ENCODE data around the gene MAGI1.

Gene MAGI1

DNA sequence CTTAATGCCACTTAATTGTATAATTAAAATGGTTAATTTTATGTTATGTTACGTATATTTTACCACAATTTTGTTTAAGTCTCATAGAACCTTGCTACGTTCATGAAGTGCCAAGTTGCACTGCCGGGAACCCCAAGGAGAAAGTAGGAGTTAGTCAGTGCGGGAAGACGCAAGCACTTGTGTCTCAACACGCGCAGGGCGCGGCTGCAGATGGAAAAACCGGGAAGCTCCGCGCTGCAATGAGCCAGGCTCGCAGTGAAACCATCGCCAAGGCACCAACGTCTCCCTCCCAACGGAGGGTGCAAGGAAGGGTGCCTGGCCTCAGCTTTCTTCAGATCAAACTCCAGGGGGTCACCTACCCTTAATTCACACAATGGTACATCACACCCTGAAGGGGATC lies 21.6 kb downstream of the MAGI1 start:
- DNase-seq (ENCODE audit: extremely low spot score, insufficient read length, low read depth): no peak
- FAIRE-seq: no peak

DNA sequence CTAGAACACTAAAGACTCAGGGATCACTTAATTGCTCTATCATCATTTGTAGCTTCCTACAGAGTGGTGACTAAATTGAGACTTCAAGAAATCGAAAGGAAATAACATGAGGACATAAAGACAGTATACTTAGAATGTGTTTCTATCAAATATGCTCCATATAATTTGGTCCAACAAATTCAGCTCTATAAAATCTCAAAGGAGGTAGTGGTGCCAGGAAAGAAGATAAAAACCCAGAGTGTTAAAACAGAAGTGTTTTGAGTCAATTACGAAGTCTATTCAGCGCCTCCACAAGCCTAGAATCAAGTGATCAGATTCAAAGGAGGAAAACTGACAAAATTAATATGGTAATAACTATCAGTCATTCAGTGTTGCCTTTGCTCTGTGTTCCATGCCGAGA lies 22.9 kb downstream of the MAGI1 start:
- no peak for DNase-seq (ENCODE audit: extremely low spot score, insufficient read length, low read depth)
- no peak for FAIRE-seq

- no peak for FAIRE-seq
- DNase-seq (ENCODE audit: extremely low spot score, insufficient read length, low read depth): no peak
Observed at GRCh38 chr3:66014651-66015050, 24.1 kb downstream of the MAGI1 start.

- no peak for FAIRE-seq
- no peak for DNase-seq (ENCODE audit: extremely low spot score, insufficient read length, low read depth)
Observed at GRCh38 chr3:66014056-66014455, 24.7 kb downstream of the MAGI1 start.

DNA sequence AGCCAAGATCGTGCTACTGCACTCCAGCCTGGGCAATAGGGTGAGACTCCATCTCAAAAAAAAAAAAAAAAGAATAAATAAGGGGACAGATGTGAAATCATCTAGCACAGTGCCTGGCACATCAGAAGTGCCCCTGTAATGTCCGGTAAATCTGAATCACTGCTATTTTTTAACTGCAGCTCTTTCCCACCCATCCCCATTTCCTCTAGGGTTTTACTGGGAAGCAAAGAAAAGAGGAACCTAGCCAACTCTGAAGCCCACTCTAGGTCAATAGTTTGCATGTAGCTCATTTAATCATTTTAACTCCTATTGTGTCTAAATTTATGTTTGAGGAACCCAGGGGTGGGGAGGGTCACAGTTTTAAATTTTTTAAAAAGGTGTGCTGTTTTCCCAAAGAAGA lies 26.0 kb downstream of the MAGI1 start:
- DNase-seq (ENCODE audit: extremely low spot score, insufficient read length, low read depth) (no peak), FAIRE-seq (no peak)

- no peak for FAIRE-seq
- no peak for DNase-seq (ENCODE audit: extremely low spot score, insufficient read length, low read depth)
Observed at GRCh38 chr3:66010739-66011655, 27.7 kb downstream of the MAGI1 start.

DNA sequence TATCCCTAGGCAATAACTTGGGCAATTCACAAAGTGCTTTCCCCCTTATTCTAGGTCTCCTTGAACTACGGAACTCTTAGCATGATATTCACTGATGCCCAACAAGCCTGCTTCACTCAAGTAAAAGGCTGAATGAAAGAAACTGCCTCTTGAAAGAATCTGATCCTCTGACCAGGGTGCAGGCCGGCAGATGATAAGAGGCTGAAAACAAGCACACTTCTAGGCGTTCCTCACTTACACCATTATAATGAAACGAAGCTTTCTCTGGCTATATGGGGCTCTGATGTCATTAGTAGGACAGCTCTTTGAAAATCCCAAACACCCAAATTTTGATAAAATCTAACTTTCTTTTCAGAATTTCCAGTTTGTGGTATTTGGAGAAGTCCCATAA lies 28.4 kb downstream of the MAGI1 start:
- FAIRE-seq (no peak), DNase-seq (ENCODE audit: extremely low spot score, insufficient read length, low read depth) (no peak)

DNA sequence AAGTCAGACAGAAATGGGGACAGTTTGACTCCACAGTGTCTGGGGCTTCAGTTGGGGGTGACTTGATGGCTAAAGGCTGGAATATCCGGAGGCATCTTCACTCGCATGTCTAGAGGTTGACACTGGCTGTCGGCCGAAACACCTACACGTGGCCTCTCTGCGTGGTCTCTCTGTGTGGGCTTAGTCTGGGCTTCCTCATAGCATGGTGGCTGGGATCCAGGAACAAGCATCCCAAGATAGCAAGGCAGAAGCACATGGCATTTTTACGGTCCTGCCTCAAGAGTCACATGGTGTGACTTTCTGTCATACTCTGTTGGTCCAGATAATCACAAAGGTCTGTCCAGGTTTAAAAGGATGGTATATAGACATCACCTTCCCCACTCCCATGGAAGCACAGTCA lies 34.5 kb downstream of the MAGI1 start:
- no peak for FAIRE-seq
- DNase-seq (ENCODE audit: extremely low spot score, insufficient read length, low read depth): no peak

DNA sequence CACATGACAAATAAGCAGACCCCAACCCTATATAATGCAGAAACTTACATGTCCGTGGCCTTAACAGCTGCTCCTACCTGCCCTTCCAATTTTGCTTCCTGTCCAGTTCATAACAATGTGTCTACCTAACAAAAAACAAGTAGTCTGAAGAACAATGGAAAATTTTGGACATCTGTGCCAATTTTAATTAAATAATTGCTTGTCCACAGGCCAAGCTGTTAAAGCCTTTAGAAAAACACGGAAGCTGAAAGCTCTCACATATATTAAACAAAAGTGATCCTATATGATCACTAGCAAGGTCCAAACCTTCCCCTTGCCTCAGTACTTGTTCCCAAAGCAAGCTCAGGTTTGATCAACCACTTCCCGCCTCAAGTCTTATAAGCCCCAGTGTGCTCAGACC lies 37.1 kb downstream of the MAGI1 start:
- DNase-seq (ENCODE audit: extremely low spot score, insufficient read length, low read depth) (no peak), FAIRE-seq (no peak)

DNA sequence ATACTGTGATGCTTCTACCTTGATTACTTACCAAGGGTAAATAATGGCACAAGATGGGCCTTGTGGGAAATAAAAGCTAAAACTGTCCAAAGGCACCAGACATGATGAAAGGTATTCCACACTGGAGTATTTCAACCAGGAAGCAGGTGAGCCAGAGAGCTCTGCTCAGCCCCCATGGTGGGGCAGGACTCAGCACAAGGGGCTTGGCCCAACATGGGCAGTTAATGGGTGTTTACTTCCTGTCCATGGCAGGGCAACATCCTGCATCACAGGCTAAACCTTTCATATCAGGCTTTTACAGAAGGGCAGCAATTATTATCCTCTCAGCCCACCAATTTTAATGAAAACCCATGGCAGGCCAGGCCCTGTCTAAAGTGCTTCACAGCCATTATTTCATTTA lies 38.2 kb downstream of the MAGI1 start:
- FAIRE-seq: no peak
- DNase-seq (ENCODE audit: extremely low spot score, insufficient read length, low read depth): no peak

GRCh38 chr3:65999606-66000005 lies 39.1 kb downstream of the MAGI1 start:
- FAIRE-seq (no peak), DNase-seq (ENCODE audit: extremely low spot score, insufficient read length, low read depth) (no peak)

- FAIRE-seq (no peak), DNase-seq (ENCODE audit: extremely low spot score, insufficient read length, low read depth) (no peak)
Observed at GRCh38 chr3:65996589-65996988, 42.1 kb downstream of the MAGI1 start.

DNA sequence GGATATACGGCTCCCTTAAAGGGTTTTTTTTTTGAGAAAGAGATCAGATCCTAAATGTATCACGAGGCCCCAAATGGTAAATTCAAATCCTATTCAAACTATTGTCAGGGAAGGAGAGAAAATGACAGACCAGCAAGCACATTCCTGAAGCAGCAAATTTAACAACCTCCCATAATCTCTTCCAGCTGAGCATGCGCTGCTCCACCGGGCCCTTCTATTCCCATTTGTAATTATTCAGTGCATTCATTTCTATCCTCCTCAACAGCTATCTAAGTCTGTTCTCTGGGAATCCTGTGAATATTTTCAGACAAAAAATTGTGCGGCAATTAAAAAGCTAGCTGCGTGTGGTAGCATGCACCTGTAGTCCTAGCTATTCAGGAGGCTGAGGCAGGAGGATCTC lies 43.2 kb downstream of the MAGI1 start:
- DNase-seq (ENCODE audit: extremely low spot score, insufficient read length, low read depth): no peak
- FAIRE-seq: no peak

GRCh38 chr3:65995030-65995429 lies 43.7 kb downstream of the MAGI1 start:
- FAIRE-seq: no peak
- DNase-seq (ENCODE audit: extremely low spot score, insufficient read length, low read depth): no peak

DNA sequence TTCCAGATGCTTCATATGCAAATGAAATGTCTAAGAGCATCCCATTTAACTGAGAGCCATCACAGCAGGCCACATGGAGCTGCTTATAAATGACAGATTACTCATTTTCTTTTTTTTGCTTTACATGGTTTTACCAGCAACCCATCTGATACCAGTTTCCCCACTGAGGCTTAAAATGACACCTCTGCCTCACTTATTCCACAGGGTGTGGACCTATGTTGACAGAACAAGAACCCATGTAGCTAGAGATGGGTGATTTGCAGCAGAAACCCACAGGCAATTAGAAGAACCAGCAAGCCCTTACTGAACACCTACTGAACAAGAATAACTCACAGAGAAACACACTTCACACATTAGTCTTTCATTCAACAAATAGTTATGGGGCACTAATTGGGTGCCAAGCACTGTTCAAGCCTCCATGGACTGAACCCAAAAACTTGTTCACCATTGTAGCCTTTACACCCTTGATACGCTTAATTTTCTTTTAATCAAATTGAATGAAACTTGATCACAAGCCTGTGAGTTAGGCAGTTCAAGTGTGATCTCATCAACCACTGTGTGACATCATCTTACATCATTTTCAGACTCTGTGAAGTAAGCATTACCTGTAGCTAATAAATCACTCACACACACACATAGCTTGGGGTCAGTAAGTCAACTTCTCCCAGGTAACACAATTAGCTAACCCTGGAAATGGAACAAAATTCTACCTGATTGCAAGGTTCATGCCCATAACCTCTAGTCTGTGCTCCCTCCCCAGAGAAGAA lies 45.4 kb downstream of the MAGI1 start:
- FAIRE-seq (no peak), DNase-seq (ENCODE audit: extremely low spot score, insufficient read length, low read depth) (no peak)

DNA sequence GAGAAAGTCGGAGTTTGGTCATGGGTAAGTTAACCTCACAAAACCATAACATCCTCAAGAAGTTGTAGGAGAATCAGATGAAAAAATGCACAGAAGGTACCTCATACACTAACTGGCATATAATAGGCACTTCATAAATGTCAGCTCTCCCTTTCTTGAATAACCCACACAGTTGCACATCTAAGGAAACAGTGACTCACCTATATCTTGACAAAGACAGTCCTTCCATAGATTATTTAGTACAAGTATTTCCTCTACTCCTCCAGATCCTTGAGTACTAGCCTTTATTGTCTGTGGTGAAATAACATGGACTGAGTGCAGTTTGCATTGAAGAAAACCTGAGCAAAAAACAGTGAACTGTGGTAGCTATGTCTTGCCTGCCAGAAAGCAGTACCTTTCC lies 46.6 kb downstream of the MAGI1 start:
- FAIRE-seq (no peak), DNase-seq (ENCODE audit: extremely low spot score, insufficient read length, low read depth) (no peak)

- no peak for DNase-seq (ENCODE audit: extremely low spot score, insufficient read length, low read depth)
Observed at GRCh38 chr3:65988411-65989180, 50.1 kb downstream of the MAGI1 start.

DNA sequence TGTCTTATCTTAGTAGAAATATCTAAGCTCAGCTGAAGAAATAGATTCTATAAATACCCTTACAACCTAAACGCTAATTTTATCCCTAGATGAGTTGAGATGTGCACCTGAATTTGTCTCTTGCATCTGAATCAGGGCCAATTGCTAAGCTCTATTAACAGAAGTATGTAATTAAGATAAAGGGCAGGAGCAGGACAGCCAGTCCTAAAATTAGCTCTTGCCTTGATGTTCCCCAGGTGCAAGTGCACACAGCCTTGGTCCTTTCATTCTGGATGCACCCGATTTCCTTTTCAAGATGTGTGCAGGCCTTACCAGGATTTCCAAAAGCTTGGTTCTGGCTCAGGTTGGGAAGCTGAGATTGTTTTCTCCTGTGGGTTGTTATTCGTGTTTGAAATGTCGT lies 52.4 kb downstream of the MAGI1 start:
- DNase-seq (ENCODE audit: extremely low spot score, insufficient read length, low read depth): no peak
- FAIRE-seq: no peak

More at GRCh38 chr3:65988411-65989180, 50.1 kb downstream of the MAGI1 start:
- no peak for FAIRE-seq

DNA sequence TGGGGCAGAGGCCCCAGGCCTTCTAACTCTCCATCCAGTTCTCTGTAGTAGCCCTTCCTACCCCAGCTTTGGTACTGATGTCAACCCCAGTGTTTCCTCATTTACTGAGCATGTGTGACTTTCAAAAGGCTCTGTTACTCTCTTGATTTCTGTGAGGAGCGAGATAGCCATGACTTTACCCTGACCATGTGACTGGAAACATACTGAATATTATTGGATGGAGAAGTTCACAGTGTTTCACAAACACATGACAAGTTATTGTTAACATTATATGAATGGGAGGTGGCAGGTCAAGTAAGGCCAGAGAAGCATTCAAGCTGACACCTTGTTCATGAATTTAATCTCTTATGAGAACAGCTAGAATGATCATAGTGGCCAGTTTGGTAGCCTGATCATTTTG lies 53.7 kb downstream of the MAGI1 start:
- FAIRE-seq (no peak), DNase-seq (ENCODE audit: extremely low spot score, insufficient read length, low read depth) (no peak)

DNA sequence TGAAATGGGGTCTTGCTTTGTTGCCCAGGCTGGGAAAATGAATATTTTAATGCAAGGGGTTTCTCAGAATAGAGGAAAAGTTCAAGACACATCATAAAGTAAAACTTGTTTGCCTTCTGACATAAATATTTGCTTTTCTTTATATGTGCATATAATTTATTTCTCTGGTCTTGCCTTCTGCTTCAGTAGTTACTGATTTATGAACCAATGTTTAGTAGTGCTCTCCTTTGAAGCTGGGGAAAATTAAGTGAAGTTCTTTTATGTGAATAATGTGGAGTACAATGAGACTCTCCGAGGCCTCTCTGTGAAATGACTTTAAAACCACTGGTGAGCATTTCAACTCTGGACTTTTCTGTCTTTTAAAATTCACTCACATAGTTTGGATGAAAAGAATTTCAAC lies 55.6 kb downstream of the MAGI1 start:
- no peak for DNase-seq (ENCODE audit: extremely low spot score, insufficient read length, low read depth)
- no peak for FAIRE-seq

DNA sequence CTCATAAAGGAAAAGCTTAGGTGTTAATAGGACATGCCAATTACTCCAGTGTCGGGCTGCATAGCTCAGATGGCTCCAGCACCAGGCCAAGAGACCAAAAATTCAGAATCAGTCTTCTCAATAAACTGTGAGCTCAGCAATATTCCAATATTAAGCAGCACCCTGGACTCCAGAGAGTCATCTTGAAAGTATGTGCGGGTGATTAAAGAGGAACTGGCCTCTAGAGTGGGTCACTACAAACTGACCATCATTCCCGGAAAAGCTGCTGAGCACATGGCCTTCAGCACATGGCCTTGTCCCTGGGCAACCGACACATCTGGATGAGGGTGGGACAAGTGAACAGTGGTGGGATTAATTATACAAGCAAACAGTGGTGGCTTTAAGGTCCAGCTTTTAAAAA lies 59.0 kb downstream of the MAGI1 start:
- no peak for DNase-seq (ENCODE audit: extremely low spot score, insufficient read length, low read depth)
- no peak for FAIRE-seq
